H7 (cell line): ENCODE data around the gene IFRD2. TPM values are rescaled to one million over a fixed set of nuclear protein-coding genes. Genes with fewer than 3 reads are reported as not detected.
"Not testable (repeated sequence)": the region's sequence is repeated elsewhere in the genome, so short reads cannot be mapped to it uniquely, and the experiment has no call there.

Experiments used
- DNase-seq: peaks from one replicate; pipeline ENCODE4 v3.0.0; 2012
- H3K27me3 ChIP-seq: 2 replicates; pipeline ENCODE4 v1.6.0; 2011; ENCODE audit warnings: mild to moderate bottlenecking, low read length; ENCODE audit not compliant: control insufficient read depth, insufficient read depth
- H3K36me3 ChIP-seq: replicated peaks from 2 replicates; pipeline ENCODE4 v1.5.1; 2011; ENCODE audit warnings: low read length; ENCODE audit not compliant: control insufficient read depth, insufficient read depth
- H3K4me3 ChIP-seq: 2 replicates; pipeline ENCODE4 v1.5.1; 2011; ENCODE audit warnings: low read depth, mild to moderate bottlenecking, control low read depth, low read length, moderate library complexity; ENCODE audit not compliant: insufficient read depth
- total RNA-seq: library from RNA; depleted of rRNA; stranded (reverse); fragments of >200 nt; shearing (Covaris generic); gene quantifications from 2 replicates; pipeline ENCODE4 v1.2.3, GENCODE V29; 2014

IFRD2 gene
- total RNA-seq, 1 experiment from 2014 or later, result 146 TPM

DNA sequence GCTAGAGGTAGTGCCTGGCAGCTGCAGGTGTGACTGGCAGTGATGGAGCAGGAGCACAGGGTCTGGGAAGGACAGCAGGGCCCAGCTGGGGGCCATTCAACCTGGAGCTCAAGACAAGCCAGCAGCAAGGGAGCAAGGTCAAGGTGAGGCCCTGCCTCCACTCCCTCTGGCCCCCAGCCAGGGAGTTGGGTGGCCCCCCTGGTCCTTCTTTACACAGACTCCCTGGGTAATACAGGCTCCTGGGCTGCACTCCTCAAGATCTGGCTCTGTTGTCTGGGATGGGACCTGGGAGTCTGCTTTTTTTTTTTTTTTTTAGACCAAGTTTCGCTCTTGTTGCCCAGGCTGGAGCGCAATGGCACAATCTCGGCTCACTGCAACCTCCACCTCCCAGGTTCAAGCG is 41.7 kb downstream of the IFRD2 start:
- DNase-seq, result no peak
- no peak overlapping the region for H3K4me3 ChIP-seq
- H3K36me3 ChIP-seq, result peaks cover 13% of the 10 kb centered on the region
- no peaks in the 10 kb centered on the region for H3K27me3 ChIP-seq

DNA sequence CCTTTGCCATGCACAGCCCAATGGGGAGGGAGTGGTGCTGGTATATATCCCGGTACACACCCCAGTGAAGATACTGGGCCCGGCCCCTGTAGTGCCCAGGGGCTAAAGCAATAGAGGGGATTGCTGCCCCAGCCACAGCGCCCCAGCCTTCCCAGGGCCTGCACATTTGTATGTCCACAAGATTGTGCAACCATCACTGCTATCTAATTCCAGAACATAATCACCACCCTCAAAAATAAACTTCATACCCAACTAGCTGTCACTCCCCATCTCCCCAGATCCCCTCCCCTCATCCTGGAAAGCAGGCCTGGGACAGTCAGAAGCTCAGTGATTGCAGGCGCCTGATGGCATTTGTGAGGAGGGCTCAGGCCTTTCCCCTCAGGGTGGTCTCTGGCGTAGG is 42.8 kb downstream of the IFRD2 start:
- Histone ChIP-seq H3K4me3 (no peak overlapping the region), H3K36me3 (peaks cover 12% of the 10 kb centered on the region), H3K27me3 (no peaks in the 10 kb centered on the region)
- DNase-seq, result no peak

DNA sequence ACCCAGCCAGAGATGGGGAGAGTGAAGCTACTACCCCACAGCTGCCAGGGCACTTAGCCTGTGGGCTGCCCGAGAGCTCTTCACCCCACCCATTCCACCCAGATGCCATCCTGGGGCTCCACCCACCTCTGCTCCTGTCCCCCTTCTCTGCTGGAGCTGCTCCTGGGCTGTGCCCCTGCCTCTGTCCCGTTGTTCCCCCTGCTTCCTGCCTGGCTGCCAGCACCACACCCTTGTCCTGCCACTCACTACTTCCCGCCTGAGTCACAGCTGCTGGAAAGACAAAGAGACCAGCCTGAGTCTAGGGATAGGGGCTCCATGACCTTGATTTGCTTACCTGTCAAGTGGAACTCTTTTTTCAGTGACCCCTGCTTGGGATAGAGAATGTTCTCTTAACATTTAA is 43.8 kb downstream of the IFRD2 start:
- Histone ChIP-seq H3K36me3 (peaks cover 12% of the 10 kb centered on the region), H3K27me3 (no peaks in the 10 kb centered on the region), H3K4me3 (no peak overlapping the region)
- DNase-seq, result no peak

DNA sequence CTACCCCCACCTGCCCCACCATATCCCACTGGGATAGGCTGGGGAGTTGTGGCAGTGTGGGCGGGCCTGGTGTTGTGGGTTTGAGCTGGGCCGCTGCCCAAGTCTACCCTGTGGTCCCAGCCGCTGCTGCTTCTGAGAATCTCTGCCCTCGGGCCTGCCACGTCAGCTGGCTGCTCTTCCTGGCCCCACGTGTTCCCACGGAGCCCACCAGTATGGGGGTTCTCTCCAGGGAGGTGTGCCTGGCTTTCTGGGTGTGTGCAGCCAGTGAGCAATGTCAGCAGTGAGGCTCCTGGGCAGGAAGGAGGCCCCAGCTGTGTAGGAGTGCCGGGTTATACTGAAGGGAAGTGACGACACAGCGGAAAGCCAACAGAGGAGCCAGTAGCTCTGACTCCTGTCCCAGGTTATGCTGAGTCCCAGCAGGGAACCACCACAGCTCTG is 45.7 kb downstream of the IFRD2 start:
- Histone ChIP-seq H3K36me3 (peaks cover 4% of the 10 kb centered on the region), H3K27me3 (no peaks in the 10 kb centered on the region), H3K4me3 (no peak overlapping the region)
- peak; percentile 72 for DNase-seq

DNA sequence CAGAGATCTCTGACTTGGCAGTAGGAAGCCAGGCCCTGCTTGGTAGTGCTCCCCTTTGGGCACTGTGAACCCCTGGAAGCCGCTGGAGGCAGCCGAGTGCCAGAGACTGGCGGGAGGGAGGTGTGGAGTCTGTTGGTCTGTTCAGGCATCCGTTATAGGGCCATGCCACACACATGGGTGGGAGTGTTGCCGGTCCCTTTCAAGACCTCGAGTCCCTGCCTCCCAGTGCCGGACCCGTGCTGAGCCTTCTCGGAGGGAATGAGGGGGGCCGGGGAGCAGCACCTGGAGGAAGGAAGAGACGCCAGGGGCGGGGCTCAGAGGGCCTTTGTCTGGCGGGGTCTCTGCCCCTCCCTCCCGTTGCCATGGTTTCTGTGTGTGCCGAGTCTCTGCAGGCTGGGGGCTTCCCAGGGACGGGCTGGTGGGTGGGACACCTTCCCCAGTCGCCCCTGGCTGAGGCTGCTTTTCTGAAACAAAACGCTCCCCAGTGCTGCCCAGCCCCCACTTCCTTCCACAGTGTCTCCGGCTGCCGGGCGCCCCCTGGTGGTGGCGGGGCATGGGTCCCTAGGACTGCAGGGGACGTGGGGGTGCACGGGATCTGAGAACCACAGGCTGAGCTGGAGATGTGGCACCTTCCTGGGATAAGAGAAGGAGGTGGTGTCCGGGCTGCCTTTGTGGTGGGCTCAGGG is 46.3 kb downstream of the IFRD2 start:
- H3K4me3 ChIP-seq, result peak overlapping the region; percentile 6; the same call in 1 of the 2 replicates
- H3K36me3 ChIP-seq, result peaks cover 4% of the 10 kb centered on the region
- H3K27me3 ChIP-seq, result no peaks in the 10 kb centered on the region
- peak; percentile 96 for DNase-seq

DNA sequence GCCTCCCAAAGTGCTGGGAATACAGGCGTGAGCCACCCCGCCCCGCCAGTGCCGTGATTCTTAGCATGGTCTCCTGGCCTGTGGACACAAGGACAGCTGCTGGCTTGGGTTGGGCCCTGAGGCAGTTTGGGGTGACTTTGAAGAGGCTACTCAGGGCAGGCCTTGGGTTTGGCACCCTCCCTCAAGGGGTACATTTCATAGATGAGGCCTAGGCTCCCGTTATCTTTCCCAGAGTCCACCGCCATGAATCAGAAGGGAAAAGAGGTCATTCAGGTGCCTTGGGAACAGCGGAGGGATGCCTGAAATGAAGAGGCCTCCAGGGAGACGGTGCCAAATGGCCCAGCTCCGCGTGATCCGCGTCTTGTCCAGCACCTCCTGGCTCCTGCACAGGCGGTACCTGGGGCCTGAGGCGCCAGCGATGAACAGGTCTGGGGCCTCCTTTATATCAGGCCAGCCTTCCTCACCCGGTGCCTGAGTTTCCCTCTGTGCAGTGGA is 46.9 kb downstream of the IFRD2 start:
- Histone ChIP-seq H3K27me3 (no peaks in the 10 kb centered on the region), H3K4me3 (no peak overlapping the region), H3K36me3 (peaks cover 4% of the 10 kb centered on the region)
- peak; percentile 56 for DNase-seq

DNA sequence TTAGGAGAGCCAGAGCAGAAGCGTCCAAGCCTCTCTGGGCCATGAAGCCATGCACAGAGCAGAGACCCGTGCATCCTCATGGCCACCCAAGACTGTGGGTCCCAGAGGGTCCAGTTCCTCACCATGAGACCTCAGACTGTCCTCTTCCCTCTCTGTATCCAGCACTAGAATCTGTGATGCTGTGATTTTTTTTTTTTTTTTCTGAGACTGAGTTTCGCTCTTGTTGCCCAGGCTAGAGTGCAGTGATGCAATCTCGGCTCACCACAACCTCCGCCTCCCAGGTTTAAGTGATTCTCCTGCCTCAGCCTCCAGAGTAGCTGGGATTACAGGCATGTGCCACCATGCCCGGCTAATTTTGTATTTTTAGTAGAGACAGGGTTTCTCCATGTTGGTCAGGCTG is 47.4 kb downstream of the IFRD2 start:
- not testable (repeated sequence) for H3K27me3 ChIP-seq, DNase-seq, H3K36me3 ChIP-seq, H3K4me3 ChIP-seq

DNA sequence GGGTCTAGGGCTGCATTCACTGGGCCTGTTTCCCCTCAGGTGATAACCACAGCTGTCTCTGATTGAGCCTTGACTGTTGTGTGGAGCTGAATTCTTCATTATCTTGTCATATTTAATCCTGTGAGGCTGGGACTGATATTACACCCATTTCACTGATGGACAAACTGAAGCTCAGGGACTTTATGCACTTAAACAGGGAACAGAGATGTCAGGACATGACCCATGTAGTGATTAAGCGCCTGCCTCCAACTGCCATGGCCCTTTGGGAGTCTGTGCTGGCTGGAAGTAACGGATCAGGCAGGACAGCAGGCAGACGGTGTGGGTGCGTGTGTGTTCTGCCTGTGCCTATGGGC is 48.7 kb downstream of the IFRD2 start:
- Histone ChIP-seq H3K36me3 (peaks cover 4% of the 10 kb centered on the region), H3K27me3 (no peaks in the 10 kb centered on the region), H3K4me3 (no peak overlapping the region)
- DNase-seq, result no peak

DNA sequence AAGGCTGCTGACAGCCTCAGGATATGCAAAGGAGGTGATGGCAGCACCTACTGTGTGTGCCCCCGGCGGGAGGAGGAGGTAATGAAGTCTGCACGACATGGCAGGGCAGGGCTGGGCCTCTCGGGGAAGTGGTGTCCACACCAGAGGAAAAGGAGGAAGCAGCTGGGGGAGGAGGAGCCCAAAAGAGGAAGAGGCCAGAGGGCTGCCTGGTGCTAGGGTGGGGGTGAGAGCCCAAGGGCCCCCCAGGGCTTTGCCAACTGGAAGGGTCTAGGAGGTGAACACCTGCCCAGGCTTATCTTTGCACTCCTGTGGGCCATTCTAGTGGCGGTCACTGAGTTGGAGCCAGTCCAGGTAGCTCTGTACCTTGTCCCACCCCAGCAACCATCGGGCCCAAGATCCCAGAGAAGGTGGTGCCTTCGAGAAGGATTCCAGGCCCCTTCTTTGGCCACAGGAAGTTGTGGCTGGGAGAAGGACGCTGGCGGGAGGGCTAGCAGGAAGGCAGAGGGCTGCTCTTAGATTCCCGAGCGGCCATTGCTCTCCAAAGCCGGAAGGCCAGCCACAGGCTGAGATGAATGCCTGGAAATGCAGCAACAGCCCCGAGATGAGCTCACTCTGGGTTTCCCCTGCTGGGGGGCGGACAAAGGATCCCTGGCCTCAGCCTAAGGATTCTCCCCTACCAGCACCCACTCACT is 49.2 kb downstream of the IFRD2 start:
- Histone ChIP-seq H3K27me3 (no peaks in the 10 kb centered on the region), H3K36me3 (peaks cover 4% of the 10 kb centered on the region), H3K4me3 (no peak overlapping the region)
- DNase-seq, result peak; percentile 70

DNA sequence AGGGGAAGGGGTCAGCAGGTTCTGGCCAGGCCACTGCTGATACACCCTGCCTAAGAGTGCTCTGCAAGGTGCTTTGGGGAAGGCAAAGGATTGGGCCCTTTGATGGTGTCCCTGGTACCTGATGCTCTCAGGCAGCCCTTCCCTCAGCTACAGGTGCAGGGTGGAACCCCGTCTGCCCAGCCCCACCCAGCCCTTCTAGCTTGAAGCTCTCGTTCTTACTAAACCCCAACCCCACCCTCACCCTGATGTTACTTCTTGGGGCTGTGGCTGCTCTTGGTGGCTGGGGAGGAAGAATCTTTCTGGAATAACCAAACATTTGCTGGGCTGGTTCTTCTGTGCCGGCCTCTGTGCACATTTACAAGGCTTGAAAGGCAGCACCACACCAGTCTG is 49.9 kb downstream of the IFRD2 start:
- no peak for DNase-seq
- Histone ChIP-seq H3K36me3 (peaks cover 2% of the 10 kb centered on the region), H3K27me3 (no peaks in the 10 kb centered on the region), H3K4me3 (no peak overlapping the region)

DNA sequence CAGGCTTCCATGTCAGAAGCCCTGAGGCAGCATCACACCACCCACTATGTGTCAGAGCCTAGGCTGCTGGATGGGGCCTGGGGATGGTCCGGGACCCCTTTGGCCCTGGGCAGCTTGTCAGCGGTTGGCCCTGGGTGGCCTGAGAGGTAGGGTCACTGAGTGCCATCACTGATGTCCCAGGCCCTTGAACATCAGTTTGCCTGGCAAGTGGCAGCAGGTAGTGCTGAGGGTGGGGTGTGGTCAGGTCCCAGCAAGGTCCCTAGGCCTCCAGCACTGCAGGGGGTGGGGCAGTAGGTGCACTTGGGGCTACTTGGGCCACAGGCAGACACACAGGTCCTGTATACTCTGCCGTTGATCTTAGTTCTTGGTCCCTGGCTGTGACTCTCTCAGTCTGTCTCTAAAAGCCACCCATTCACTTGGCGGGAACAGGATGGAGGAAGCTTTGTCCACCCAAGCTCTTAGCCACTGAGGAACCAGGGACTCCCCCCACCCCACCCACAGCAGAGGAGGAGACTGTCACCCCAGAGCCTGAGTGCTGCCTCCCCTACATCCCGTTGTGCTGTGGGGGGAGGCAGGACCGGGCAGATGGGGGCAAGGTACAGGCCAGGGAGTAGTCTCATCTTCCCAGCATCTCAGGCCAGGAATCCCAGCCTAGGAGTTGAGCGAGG is 50.4 kb downstream of the IFRD2 start:
- DNase-seq, result no peak
- Histone ChIP-seq H3K36me3 (no peaks in the 10 kb centered on the region; the same call in 1 of the 2 replicates), H3K27me3 (no peaks in the 10 kb centered on the region), H3K4me3 (no peak overlapping the region)

DNA sequence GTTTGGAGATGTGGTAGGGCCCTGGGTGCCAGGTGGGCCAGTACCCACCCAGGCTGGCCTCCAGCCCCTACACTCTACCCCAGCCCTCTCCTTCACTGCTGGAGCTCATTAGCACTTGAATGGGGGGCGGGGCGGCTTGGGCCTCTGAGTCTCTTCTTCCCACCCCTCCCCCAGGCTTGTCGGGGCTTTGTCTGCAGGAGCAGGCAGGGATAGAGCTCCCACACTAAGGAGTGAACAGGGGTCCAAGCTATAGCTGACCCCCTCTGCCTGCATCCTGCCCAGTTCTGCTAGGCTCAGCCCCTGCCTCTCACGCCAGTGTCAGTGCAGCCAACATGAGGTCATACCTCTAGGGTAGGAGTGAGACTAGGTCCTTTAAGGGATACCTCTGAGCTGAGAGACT is 51.1 kb downstream of the IFRD2 start:
- peak; percentile 95 for DNase-seq
- Histone ChIP-seq H3K36me3 (no peaks in the 10 kb centered on the region; the same call in 1 of the 2 replicates), H3K27me3 (no peaks in the 10 kb centered on the region), H3K4me3 (no peak overlapping the region)

DNA sequence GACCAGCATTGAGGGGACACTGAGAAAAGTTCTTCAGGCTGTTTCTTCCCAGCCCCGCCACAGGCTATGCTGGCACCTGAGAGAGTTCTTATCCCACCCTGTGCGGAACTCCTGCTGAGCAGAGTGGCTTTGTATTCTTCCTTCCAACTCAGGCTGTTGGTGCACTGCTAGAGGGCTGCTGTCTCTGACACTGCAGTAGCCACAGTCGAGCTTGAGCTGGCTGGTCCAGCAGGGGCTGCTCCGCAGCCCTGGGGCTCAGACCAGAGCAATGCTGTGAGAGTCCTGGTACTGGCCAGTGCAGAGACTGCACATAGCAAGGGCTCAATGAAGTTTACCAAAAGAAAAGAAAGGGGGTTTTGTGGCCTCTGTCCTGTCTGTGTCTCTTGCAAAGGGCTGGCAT is 52.6 kb downstream of the IFRD2 start:
- DNase-seq, result peak; percentile 50
- no peaks in the 10 kb centered on the region; the same call in 1 of the 2 replicates for H3K36me3 ChIP-seq
- no peaks in the 10 kb centered on the region for H3K27me3 ChIP-seq
- no peak overlapping the region for H3K4me3 ChIP-seq

DNA sequence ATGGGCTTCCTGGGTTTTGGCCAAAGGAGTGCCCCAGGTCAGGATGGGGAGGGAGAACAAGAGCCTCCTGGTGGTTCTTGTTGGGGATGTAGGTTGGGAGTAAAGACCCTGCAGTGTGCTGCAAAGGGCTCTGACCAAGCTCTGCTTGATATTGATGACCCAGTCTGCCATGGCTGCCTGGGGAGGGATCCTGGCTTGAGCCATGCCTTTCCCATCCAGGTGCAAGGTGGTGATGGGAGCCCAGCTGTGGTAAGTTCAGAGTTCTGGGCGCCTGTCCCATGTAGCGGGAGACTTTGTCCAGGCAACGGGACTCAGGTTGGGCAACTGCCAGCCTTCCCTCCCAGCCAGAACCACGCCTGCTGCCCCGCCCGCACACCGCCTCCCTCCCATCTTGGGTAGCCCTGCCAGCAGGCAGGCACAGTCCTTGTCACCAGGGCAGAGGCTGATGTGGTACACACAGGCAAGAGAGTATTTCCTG is 53.6 kb downstream of the IFRD2 start:
- no peaks in the 10 kb centered on the region; the same call in 1 of the 2 replicates for H3K36me3 ChIP-seq
- H3K27me3 ChIP-seq, result no peaks in the 10 kb centered on the region
- peak; percentile 68 for DNase-seq
- peak overlapping the region; percentile 52; the same call in 1 of the 2 replicates for H3K4me3 ChIP-seq
